Kidney (tissue), 14 donors: ENCODE data around the gene ITPA. TPM values are rescaled to one million over a fixed set of nuclear protein-coding genes. Genes with fewer than 3 reads are reported as not detected.
A peak's percentile ranks its signal among the peaks of the same experiment; 100 is the strongest.

Experiments used
- DNase-seq, 5 donors: peaks; one replicate each; pipeline ENCODE4 v3.0.0-alpha.2; 2013 to 2020
- FAIRE-seq: peaks from 2 replicates; lab custom pipeline; 2012; peaks lifted over from hg19 to GRCh38; lab: Jason Lieb, UNC
- H3K27ac ChIP-seq, 2 donors: one replicate each; pipeline ENCODE4 v1.7.0; 2013; ENCODE audit warnings: low read depth in 2 of 2, low read length in 2 of 2, inconsistent platforms in 1 of 2
- H3K27me3 ChIP-seq: one replicate; pipeline ENCODE4 v1.7.1; 2013; ENCODE audit warnings: low read length, inconsistent platforms; ENCODE audit not compliant: control insufficient read depth, insufficient read depth
- H3K36me3 ChIP-seq, 3 donors: one replicate each; pipeline versions ENCODE4 v1.7.0 to v1.7.1; 2013; ENCODE audit warnings: low read length in 3 of 3, control low read depth in 1 of 3, inconsistent platforms in 1 of 3; ENCODE audit not compliant: insufficient read depth in 3 of 3, control insufficient read depth in 2 of 3
- H3K4me1 ChIP-seq, 3 donors: one replicate each; pipeline versions ENCODE4 v1.7.0 to v1.7.1; 2013; ENCODE audit warnings: low read length in 3 of 3, inconsistent platforms in 1 of 3, low read depth in 1 of 3; ENCODE audit not compliant: control insufficient read depth in 2 of 3, insufficient read depth in 2 of 3
- H3K4me3 ChIP-seq, 3 donors: one replicate each; pipeline versions ENCODE4 v1.7.0 to v1.8.1; 2013; ENCODE audit warnings: low read length in 3 of 3, control low read depth in 1 of 3, inconsistent platforms in 1 of 3
- H3K9ac ChIP-seq, 3 donors: one replicate each; pipeline versions ENCODE4 v1.7.0 to v1.7.1; 2013; ENCODE audit warnings: low read length in 3 of 3, control low read depth in 1 of 3, inconsistent platforms in 1 of 3
- H3K9me3 ChIP-seq, 3 donors: one replicate each; pipeline versions ENCODE4 v1.7.0 to v1.7.1; 2013; ENCODE audit warnings: low read length in 3 of 3, control low read depth in 1 of 3, inconsistent platforms in 1 of 3; ENCODE audit not compliant: control insufficient read depth in 2 of 3, insufficient read depth in 1 of 3
- intact Hi-C: fragments of 100-400 bp; cut with DNase I; formaldehyde crosslinking; loops from one replicate; pipeline ENCODE4 v1.11.1; 2022
- polyA plus RNA-seq: library from polyadenylated mRNA; stranded (reverse); fragments of 350-450 nt; fragmentation: Illumina TruSeq; extraction: RNeasy Lipid Tissue Mini Kit (QIAGEN cat#74804); gene quantifications from one replicate; pipeline ENCODE4 v1.2.3, GENCODE V29; 2014; ENCODE audit warnings: low read depth, low replicate concordance; ENCODE audit not compliant: insufficient read depth
- total RNA-seq: library from RNA; stranded (reverse); fragmentation: NEBNext Ultra II Directional; extraction: Animal tissue kit (Norgen Biotek cat#: 25700); gene quantifications from one replicate; pipeline ENCODE4 v1.2.1, GENCODE V29; 2021
- TF ChIP-seq, protein P1 (sequence below): IDR thresholded peaks from 3 replicates; pipeline ENCODE4 v1.5.1; 2012; ENCODE audit warnings: mild to moderate bottlenecking, moderate library complexity, borderline replicate concordance; ENCODE audit not compliant: insufficient read depth; ENCODE audit errors: extremely low read depth
- donor health status: control.
- donor health status: control.
- donor health status: control.
- donor health status: control.
- donor health status: control.
- donor health status: DM: yes; HTN: yes; CAD: no.
- donor health status: Normal renal cell carcinoma (clear cell type).

The ITPA gene
- total and polyA plus RNA-seq, 2 donors from 2014 or later = 59.7 to 81.1 TPM

DNA sequence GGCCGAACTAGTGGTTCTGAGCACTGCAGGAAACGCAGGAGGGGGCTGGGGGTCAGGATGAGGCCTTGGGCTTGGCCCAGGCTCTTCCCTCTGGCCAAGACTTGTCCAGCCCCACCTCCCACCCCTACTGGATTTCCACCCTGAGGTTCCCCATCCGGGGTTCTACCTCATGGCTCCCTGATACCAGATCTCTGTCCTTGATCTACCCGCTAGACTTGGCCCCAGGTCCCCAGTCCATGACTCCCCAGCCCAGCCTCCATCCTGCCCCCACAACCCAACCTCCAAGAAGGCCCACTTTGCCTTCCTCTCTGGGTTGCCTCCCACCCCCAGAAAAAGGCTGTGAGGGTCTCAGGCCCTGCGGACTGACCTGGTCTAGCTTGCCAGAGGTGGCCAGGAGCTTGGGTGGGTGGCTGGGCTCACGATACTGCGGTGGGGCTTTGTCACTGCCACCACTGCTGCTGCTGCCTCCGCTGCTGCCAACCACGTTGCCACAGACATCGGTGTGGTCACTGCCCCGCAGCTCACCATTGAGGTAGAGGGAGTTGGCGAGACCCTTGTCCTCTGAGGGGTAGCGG, 42.9 kb upstream of the ITPA start:
- no peaks in the 10 kb centered on the region for H3K9me3 ChIP-seq
- no peaks in the 10 kb centered on the region for H3K36me3 ChIP-seq
- no peaks in the 10 kb centered on the region for H3K27me3 ChIP-seq
- no peak overlapping the region for H3K9ac ChIP-seq
- TF ChIP-seq, protein P1, sequence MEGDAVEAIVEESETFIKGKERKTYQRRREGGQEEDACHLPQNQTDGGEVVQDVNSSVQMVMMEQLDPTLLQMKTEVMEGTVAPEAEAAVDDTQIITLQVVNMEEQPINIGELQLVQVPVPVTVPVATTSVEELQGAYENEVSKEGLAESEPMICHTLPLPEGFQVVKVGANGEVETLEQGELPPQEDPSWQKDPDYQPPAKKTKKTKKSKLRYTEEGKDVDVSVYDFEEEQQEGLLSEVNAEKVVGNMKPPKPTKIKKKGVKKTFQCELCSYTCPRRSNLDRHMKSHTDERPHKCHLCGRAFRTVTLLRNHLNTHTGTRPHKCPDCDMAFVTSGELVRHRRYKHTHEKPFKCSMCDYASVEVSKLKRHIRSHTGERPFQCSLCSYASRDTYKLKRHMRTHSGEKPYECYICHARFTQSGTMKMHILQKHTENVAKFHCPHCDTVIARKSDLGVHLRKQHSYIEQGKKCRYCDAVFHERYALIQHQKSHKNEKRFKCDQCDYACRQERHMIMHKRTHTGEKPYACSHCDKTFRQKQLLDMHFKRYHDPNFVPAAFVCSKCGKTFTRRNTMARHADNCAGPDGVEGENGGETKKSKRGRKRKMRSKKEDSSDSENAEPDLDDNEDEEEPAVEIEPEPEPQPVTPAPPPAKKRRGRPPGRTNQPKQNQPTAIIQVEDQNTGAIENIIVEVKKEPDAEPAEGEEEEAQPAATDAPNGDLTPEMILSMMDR = no peak
- H3K27ac ChIP-seq = no peak overlapping the region
- FAIRE-seq = no peak
- peaks cover 0 to 29% (median 26%) of the 10 kb centered on the region in 3 donors for H3K4me1 ChIP-seq
- intact Hi-C loops = no loop called here
- no peak overlapping the region for H3K4me3 ChIP-seq
- DNase-seq = peak in 1 of 5 donors; percentile 49

DNA sequence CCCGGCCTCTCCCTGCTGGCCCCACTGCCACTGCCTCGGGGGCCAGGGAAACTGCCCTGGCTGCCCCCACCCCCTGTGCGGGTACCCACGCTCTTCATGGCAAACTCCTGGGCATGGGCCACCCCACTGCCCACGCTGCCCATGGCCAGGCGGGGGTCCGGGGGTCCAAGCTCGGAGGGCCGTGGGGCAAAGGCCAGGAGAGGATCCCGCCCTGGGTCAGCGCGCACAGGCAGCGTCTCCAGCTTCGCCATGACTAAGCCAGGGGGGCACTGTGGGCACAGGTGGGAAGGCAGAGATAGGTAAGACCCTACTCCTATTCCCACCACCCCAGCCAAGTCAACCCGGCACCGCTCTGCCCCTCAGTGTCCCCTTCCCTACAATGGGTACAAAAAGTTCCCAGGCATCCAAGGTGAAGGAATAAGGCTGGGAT, 42.4 kb upstream of the ITPA start:
- no peak overlapping the region for H3K27ac ChIP-seq
- no peak overlapping the region for H3K9ac ChIP-seq
- peaks cover 0 to 29% (median 24%) of the 10 kb centered on the region in 3 donors for H3K4me1 ChIP-seq
- FAIRE-seq (no peak), DNase-seq (peak in 1 of 5 donors; percentile 47)
- intact Hi-C loops = no loop called here
- no peaks in the 10 kb centered on the region for H3K36me3 ChIP-seq
- H3K4me3 ChIP-seq = no peak overlapping the region
- H3K9me3 ChIP-seq = no peaks in the 10 kb centered on the region
- TF ChIP-seq, protein P1 = no peak
- H3K27me3 ChIP-seq = no peaks in the 10 kb centered on the region

DNA sequence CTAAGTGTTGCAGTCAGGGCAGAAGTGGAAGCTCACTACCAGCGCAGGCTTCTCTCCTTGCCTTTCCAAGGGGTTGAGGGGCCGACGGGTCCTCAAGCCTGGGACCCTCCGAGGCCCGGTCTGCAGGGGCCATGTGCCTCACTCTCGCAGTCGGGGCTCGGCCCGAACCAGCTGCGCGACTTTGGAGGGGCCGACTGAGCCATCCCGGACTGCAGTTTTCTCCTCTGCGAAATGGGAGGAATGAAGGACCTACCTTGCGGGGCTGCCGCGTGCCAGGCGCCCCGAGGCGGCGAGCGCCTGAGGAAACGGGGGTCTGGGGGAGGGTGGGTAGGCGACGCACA, 41.6 kb upstream of the ITPA start:
- H3K36me3 ChIP-seq = no peaks in the 10 kb centered on the region
- H3K27me3 ChIP-seq = no peaks in the 10 kb centered on the region
- FAIRE-seq = no peak
- peak overlapping the region in 1 of 2 donors; percentile 51 for H3K27ac ChIP-seq
- intact Hi-C loops = no loop called here
- peak overlapping the region in 1 of 3 donors; percentile 43 for H3K4me3 ChIP-seq
- TF ChIP-seq, protein P1 = no peak
- no peaks in the 10 kb centered on the region for H3K9me3 ChIP-seq
- peak overlapping the region in 1 of 3 donors; percentile 51 for H3K9ac ChIP-seq
- DNase-seq = no peak
- H3K4me1 ChIP-seq = peaks cover 0 to 32% (median 24%) of the 10 kb centered on the region in 3 donors
